Measurements from ENCODE around the gene UPK1B.
"Not testable (repeated sequence)": the region's sequence is repeated elsewhere in the genome, so short reads cannot be mapped to it uniquely, and the experiment has no call there.

UPK1B gene

GRCh38 chr3:119173325-119173724, at the start of gene UPK1B:
TSS of gene UPK1B (plus strand) at chr3:119173598. CDS start at chr3:119186742, 13,144 bp downstream.
- no peak for TF ChIP-seq CTCF (IDR thresholded peaks at IDR 0.05; ENCODE audit: low read depth, low read length, missing control alignments)
- DNase-seq (ENCODE audit: low read depth), result no peak
- H3K4me3 ChIP-seq (ENCODE audit: low read depth, low read length), result no peak within 1 kb of the TSS

- no peak for TF ChIP-seq CTCF (IDR thresholded peaks at IDR 0.05; ENCODE audit: low read depth, low read length, missing control alignments)
- no peak overlapping the region for H3K4me3 ChIP-seq (ENCODE audit: low read depth, low read length)
- DNase-seq (ENCODE audit: low read depth), result no peak
These were observed 48.1 kb upstream of the UPK1B start for GRCh38 chr3:119125342-119125741.

GRCh38 chr3:119125742-119126504, 47.5 kb upstream of the UPK1B start:
- no peak for DNase-seq (ENCODE audit: low read depth)
- TF ChIP-seq CTCF (IDR thresholded peaks at IDR 0.05; ENCODE audit: low read depth, low read length, missing control alignments), result no peak
- no peak overlapping the region for H3K4me3 ChIP-seq (ENCODE audit: low read depth, low read length)

GRCh38 chr3:119130291-119130690, 43.1 kb upstream of the UPK1B start:
- not testable (repeated sequence) for H3K4me3 ChIP-seq (ENCODE audit: low read depth, low read length); DNase-seq (ENCODE audit: low read depth)

GRCh38 chr3:119132291-119132690, 41.1 kb upstream of the UPK1B start:
- DNase-seq (ENCODE audit: low read depth); H3K4me3 ChIP-seq (ENCODE audit: low read depth, low read length): not testable (repeated sequence)

- not testable (repeated sequence) for DNase-seq (ENCODE audit: low read depth); H3K4me3 ChIP-seq (ENCODE audit: low read depth, low read length)
These were observed 34.0 kb upstream of the UPK1B start for GRCh38 chr3:119139360-119139759.

- DNase-seq (ENCODE audit: low read depth), result no peak
- no peak overlapping the region for H3K4me3 ChIP-seq (ENCODE audit: low read depth, low read length)
- TF ChIP-seq CTCF (IDR thresholded peaks at IDR 0.05; ENCODE audit: low read depth, low read length, missing control alignments), result no peak
These were observed 32.9 kb upstream of the UPK1B start for GRCh38 chr3:119140466-119140865.

- TF ChIP-seq CTCF (IDR thresholded peaks at IDR 0.05; ENCODE audit: low read depth, low read length, missing control alignments), result no peak
- no peak overlapping the region for H3K4me3 ChIP-seq (ENCODE audit: low read depth, low read length)
- no peak for DNase-seq (ENCODE audit: low read depth)
These were observed 28.3 kb upstream of the UPK1B start for GRCh38 chr3:119145128-119145499.
